NCI-H774 (cell line): ENCODE data around the gene EDN2.

Source experiments
- DNase-seq: peaks from one replicate; lab custom pipeline; 2025; lab: John Stamatoyannopoulos, UW

Gene EDN2

GRCh38 chr1:41484402-41485241 is at the start of gene EDN2:
Gene EDN2 (minus strand): TSS chr1:41484683. CDS start chr1:41484601, 82 bp downstream.
- peak; percentile 85 for DNase-seq

- DNase-seq: no peak
These were observed 49.2 kb upstream of the EDN2 start for GRCh38 chr1:41533731-41534080.

GRCh38 chr1:41533016-41533730 is 48.7 kb upstream of the EDN2 start:
- no peak for DNase-seq

GRCh38 chr1:41532206-41532975 is 47.9 kb upstream of the EDN2 start:
- no peak for DNase-seq

GRCh38 chr1:41530411-41530810 is 45.9 kb upstream of the EDN2 start:
- no peak for DNase-seq

GRCh38 chr1:41529621-41530395 is 45.3 kb upstream of the EDN2 start:
- no peak for DNase-seq

GRCh38 chr1:41528726-41529605 is 44.5 kb upstream of the EDN2 start:
- DNase-seq: no peak

- no peak for DNase-seq
These were observed 43.6 kb upstream of the EDN2 start for GRCh38 chr1:41528106-41528505.

- no peak for DNase-seq
These were observed 42.6 kb upstream of the EDN2 start for GRCh38 chr1:41526956-41527561.

GRCh38 chr1:41525891-41526587 is 41.6 kb upstream of the EDN2 start:
- DNase-seq: no peak

GRCh38 chr1:41524676-41525675 is 40.5 kb upstream of the EDN2 start:
- no peak for DNase-seq

- DNase-seq: no peak
These were observed 39.6 kb upstream of the EDN2 start for GRCh38 chr1:41523949-41524675.

GRCh38 chr1:41523071-41523470 is 38.6 kb upstream of the EDN2 start:
- DNase-seq: no peak

GRCh38 chr1:41521766-41522165 is 37.3 kb upstream of the EDN2 start:
- DNase-seq: no peak

GRCh38 chr1:41520951-41521752 is 36.7 kb upstream of the EDN2 start:
- DNase-seq: no peak

- DNase-seq: no peak
These were observed 35.2 kb upstream of the EDN2 start for GRCh38 chr1:41519667-41520066.

- no peak for DNase-seq
These were observed 34.0 kb upstream of the EDN2 start for GRCh38 chr1:41518471-41518870.
